Measurements from ENCODE around the gene CXorf65.
A peak's percentile ranks its signal among the peaks of the same experiment; 100 is the strongest.

CXorf65 gene

DNA sequence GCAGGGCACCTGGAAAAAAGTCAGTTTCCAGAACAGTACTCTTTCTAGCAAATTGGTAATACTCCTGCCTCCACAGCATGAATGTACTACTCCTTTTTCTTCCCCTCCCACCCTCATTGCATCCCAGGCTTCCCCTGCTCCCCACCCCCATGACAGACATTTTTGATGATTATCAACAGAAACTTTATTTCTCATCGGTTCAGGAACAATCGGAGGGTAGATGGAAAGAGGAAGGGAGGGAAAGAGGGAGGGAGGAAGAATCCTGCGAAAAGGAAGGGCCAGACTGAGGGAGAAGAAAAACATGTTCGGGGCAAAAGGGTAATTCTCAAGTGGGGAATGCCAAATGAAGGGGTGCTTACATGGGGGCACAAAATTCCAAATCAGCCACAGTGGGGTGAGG, 705 bp upstream of the CXorf65 start:
- no peak for DNase-seq (ENCODE audit: low read depth in 2 of 2)

DNA sequence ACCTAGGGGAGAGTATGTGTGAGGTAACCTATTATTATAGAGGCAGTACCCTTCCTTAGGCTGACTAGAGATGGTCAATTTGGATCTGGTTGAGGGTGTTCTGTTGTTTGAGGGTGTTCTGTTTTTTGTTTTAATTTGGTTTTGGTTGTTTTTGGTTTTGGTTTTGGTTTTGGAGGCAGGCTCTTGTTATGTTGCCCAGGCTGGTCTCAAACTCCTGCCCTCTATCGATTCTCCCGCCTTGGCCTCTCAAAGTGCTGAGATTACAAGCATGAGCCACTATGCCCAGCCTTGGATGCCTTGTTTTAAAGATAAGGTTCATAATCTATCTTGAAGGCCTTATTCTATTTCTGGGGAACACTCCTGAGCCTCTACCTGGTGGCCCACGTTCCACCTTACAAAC, 912 bp downstream of the CXorf65 start:
- no peak for DNase-seq (ENCODE audit: low read depth in 2 of 2)

DNA sequence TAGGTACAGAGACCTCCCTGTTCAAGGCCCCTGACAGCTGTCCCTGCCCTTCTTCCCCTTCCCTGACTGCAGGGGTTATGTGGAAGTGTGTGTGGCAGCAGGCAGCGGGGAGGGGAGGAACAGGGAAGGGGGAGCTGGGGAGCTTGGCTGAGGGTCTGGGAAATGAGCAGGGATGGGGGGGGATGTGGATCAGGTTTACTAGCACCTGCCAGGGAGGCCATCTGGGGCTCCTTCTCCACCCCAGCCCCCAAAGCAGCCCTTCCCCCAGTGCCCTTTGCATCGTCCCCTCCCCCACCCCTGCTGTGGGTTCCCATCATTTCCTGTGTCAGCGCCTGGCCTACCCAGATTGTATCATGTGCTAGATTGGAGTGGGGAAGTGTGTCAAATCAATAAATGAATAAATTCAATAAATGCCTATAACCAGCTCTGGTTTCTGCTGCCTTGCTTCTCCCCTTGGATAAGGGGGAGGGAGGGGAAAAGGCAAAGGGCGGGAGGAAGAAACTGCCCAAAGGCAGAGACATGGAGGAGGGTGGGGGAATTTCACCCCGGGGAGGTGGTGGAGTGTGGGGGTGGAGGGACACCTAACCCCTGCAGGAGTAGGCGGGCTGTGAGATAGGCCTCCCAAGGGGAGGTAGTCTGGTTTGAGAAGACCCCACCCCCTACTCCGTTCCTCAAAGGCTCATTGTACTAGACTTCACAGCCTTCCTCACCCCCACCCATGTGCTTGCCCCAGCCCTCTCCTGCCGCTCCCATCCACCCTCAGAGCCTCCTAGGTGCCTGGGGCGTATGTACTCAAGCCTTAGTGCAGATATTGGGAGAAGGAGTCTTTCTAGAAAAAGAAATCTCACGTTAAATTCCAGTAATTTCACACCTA, 3.2 kb downstream of the CXorf65 start:
- DNase-seq (ENCODE audit: low read depth in 2 of 2) = no peak

DNA sequence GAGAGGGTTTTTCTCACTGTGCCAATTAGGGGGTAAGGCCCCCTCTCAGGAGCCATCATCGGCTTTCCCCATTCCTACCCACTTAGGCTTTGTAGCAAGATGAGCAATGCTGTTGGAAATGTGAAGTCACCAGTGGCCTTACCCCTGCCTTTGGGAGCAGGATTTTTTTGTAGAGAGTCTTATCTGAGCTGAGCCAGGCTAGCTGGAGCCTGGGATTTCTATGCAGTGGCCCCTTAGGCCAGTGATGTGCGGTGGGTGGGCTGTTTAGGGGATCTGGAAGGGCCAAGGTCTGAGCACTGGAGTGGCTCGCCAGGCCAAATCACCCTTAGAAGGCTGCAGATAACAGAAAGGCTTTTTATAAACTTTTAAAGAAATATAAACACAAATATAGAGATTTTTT, 4.2 kb downstream of the CXorf65 start:
- DNase-seq (ENCODE audit: low read depth in 2 of 2) = no peak

DNA sequence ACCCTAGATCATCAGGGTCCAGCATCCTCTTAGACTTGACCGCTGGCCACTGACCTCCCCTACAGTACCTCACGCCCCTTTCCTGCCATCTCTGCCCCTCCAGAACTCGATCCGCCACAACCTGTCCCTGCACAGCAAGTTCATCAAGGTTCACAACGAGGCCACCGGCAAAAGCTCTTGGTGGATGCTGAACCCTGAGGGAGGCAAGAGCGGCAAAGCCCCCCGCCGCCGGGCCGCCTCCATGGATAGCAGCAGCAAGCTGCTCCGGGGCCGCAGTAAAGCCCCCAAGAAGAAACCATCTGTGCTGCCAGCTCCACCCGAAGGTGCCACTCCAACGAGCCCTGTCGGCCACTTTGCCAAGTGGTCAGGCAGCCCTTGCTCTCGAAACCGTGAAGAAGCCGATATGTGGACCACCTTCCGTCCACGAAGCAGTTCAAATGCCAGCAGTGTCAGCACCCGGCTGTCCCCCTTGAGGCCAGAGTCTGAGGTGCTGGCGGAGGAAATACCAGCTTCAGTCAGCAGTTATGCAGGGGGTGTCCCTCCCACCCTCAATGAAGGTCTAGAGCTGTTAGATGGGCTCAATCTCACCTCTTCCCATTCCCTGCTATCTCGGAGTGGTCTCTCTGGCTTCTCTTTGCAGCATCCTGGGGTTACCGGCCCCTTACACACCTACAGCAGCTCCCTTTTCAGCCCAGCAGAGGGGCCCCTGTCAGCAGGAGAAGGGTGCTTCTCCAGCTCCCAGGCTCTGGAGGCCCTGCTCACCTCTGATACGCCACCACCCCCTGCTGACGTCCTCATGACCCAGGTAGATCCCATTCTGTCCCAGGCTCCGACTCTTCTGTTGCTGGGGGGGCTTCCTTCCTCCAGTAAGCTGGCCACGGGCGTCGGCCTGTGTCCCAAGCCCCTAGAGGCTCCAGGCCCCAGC, 5.7 kb downstream of the CXorf65 start:
- no peak for DNase-seq (ENCODE audit: low read depth in 2 of 2)

- no peak for DNase-seq (ENCODE audit: low read depth in 2 of 2)
Observed at GRCh38 chrX:71099736-71100135, 6.8 kb downstream of the CXorf65 start.

DNA sequence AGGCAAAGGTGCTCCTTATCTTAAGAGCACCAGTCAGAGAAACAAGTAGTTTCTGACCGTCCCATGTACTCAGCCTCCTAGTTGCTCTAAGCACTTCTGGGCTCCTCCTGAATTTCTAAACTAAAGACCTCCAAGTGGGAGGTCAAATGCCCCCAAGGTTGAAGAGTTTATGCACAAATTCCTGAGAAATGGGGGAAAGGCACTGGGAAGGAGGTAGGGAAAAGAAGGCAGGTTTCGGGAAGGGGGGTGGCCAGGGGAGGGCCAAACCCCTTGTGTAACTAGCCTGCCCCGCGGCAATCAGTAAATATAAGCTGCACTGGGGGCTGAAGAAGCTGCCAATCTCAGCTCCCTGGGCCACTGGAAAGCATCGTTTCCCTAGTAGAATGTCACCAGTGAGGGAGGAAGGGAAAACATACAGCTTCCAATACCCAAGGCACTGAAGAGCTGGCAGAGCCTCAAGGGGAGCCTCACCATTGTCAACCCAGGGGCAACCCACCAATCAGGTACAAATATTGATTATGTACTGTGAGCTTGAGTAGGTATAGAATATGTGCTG, 7.5 kb downstream of the CXorf65 start:
- DNase-seq (ENCODE audit: low read depth in 2 of 2) = no peak

- DNase-seq (ENCODE audit: low read depth in 2 of 2) = peak in 1 of 2 experiments; percentile 10
Observed at GRCh38 chrX:71098302-71098701, 8.2 kb downstream of the CXorf65 start.

DNA sequence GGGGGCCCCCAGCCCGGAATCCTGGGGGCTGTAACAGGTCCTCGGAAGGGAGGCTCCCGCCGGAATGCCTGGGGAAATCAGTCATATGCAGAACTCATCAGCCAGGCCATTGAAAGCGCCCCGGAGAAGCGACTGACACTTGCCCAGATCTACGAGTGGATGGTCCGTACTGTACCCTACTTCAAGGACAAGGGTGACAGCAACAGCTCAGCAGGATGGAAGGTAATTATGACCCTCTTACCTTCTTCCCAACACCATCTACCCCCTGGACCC, 9.8 kb downstream of the CXorf65 start:
- DNase-seq (ENCODE audit: low read depth in 2 of 2) = no peak

DNA sequence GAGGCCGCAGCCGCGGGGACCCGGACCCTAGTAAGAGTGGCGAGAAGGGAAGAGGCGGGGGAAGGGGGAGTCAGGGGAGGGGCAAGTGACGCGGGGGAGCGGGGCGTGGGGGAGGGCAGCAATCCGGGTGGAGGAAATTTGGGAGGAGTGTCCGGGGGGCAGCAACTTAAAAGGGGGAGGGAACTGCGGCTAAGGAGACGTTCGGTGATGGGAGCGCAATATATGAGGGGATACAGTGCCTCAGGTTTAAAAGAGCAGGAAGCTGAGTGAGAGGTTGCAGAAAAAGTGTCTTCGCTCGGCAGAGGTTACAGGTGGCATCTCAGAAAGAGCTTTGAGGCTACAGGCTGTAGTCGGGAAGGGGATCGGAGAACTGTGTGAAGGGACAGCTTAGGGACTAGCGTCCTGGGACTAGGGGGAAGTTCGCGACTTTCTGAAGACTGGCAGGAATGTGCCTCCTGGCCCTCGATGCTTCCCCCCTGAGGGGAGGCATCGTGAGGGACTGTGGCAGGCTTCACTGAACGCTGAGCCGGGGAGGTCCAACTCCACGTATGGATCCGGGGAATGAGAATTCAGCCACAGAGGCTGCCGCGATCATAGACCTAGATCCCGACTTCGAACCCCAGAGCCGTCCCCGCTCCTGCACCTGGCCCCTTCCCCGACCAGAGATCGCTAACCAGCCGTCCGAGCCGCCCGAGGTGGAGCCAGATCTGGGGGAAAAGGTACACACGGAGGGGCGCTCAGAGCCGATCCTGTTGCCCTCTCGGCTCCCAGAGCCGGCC, 10.4 kb downstream of the CXorf65 start:
- no peak for DNase-seq (ENCODE audit: low read depth in 2 of 2)

GRCh38 chrX:71095555-71095980, 11.0 kb downstream of the CXorf65 start, which contains the start of gene FOXO4:
FOXO4 (plus strand) TSS chrX:71095851; CDS start chrX:71096529, 678 bp downstream.
- peak; percentile 57 for DNase-seq (ENCODE audit: low read depth in 2 of 2)

DNA sequence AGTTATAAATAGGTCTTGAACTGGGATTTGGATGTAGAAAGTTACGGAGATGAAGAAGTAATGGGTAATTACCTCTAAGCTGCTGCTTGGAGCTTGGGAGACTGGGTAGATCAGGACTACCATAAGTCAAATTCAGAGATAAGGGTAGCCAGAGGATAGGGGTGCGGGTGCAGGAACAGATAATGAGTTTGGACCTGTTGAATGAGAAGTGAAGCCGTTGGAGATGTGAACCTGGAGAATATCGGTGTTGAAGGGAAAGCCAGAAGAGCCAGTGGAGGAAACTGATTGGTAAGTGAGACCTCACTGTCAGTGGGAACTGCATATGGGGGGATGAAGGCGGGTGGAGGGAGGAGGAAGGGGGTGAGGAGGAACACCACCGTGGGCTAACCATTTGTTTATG, 11.5 kb downstream of the CXorf65 start:
- DNase-seq (ENCODE audit: low read depth in 2 of 2) = no peak

DNA sequence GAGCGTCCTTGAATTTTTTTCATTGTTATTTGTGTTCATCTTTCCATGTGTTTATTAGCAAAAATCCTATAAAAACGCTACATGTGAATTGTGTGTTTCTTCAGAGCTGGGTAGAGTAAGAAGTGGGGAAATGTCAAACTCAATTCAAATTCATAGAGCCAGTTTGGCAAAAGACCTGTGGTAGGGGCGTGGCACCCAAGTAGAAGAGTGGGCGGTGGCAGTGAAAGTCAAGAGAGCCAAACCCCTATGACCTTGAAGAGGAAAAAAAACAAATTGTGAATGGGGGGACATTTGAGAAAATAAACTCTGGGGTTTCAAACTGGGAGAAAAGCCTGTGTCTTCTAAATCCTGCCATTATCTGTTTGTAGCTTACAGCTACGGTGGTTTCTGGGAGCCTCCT, 15.3 kb downstream of the CXorf65 start:
- no peak for DNase-seq (ENCODE audit: low read depth in 2 of 2)

- no peak for DNase-seq (ENCODE audit: low read depth in 2 of 2)
Observed at GRCh38 chrX:71085900-71086299, 20.6 kb downstream of the CXorf65 start.

- no peak for DNase-seq (ENCODE audit: low read depth in 2 of 2)
Observed at GRCh38 chrX:71082822-71083221, 23.7 kb downstream of the CXorf65 start.

DNA sequence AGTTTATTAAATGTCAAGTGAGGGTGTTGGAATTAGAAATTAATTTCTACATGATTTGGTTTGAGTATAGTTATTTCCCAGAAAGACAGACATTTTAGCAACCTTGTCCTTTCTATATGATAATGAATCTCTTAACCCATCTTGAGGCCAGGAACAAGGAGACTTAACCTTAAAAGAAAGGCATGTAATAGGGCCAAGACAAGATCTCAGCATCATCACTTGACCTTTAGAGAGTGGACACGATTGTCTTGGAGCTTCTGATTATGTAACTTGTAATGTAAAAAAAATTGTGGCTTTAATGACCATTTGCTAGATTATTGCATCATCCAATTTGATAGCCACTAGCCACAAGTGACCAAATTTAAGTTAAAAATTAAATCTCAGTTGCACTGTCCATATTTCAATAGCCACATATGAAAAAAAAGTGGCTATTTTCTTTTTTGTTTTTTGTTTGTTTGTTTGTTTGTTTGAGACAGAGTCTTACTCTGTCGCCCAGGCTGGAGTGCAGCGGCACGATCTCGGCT, 24.4 kb downstream of the CXorf65 start:
- DNase-seq (ENCODE audit: low read depth in 2 of 2) = no peak

- no peak for DNase-seq (ENCODE audit: low read depth in 2 of 2)
Observed at GRCh38 chrX:71081330-71082123, 25.0 kb downstream of the CXorf65 start.

- DNase-seq (ENCODE audit: low read depth in 2 of 2) = no peak
Observed at GRCh38 chrX:71070531-71070930, 36.0 kb downstream of the CXorf65 start.

DNA sequence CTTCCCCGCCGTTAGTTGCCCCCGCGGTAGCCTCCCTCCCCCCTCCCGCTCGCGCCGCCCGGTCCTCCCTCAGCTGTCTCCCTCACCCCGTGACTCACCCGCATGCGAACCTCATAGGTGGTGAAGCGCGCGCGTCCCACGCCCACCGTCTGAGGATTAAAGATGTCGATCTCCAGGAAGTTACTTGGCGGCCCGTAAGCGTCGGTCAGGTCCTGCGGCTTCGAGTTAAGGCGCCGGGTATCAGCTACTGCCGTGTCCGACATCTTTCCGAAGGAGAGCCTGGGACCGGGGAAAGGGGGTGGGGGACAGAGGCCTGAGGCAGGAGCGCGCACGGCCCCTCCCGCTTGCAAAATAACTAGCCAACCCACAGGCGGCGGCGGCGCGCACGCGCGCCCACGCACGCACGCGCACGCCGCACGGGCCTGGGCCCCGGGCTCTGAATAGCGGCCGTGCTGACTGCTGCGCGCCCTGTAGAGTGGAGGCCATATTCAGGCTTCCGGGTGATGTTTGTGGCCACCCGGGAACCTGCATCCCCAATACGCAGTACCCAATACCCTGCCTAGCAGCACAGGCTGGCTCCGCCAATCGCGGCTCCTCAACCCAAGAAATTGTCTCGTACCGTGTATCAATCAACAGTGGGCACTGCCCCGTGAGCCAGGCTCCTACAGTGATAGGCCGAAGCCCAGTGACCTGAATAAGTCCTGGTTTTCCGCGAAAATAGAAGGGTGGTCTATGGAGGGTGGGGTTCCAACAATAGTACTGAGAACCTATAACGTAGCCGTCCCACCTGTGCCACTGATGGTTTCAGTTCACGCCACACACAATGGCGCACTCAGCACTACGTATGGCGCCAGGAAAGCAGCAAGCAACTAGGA, 38.3 kb downstream of the CXorf65 start, which contains the start of gene SNX12:
Gene SNX12, minus strand, starts transcription at position 291 of the 875 bp plus-strand sequence. Its CDS starts 28 bp downstream, at position 263.
- peak; percentile 86 to 87 for DNase-seq (ENCODE audit: low read depth in 2 of 2)

DNA sequence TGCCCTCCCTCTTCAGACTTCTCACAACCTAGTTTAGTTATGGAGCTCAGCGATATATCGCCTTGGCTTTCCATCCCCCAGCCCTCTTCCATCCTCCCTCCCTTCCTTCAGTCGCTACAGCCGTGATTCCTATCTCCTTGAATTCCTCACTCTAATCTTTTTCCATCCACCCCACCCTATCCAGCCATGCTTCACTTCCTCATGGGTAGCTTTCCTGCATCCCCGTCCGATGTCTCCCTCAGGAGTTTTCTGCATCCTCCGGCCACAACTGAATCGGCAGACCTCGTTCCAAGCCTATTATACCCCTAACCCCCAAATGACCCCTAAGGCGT, 38.9 kb downstream of the CXorf65 start:
- no peak for DNase-seq (ENCODE audit: low read depth in 2 of 2)

Measured in fibroblast of skin of left quadriceps (primary cell).